Neuronal stem cell (in vitro differentiated cells): Measurements from ENCODE around the gene GPR39.

Experiments used
- DNase-seq: peaks from one replicate; pipeline ENCODE4 v3.0.0-alpha.2; 2013; ENCODE audit warnings: low spot score
- H2AFZ ChIP-seq: one replicate; pipeline ENCODE4 v1.6.1; 2013; ENCODE audit warnings: mild to moderate bottlenecking, low read length, inconsistent platforms
- H2AK5ac ChIP-seq: 2 replicates; pipeline ENCODE4 v1.6.1; 2013; ENCODE audit warnings: low read depth, mild to moderate bottlenecking, inconsistent platforms, low read length, moderate library complexity, mixed read lengths
- H2BK120ac ChIP-seq: 2 replicates; pipeline ENCODE4 v1.6.1; 2013; ENCODE audit warnings: low read depth, mild to moderate bottlenecking, inconsistent platforms, low read length, moderate library complexity, mixed read lengths
- H2BK12ac ChIP-seq: one replicate; pipeline ENCODE4 v1.6.1; 2013; ENCODE audit warnings: low read length, inconsistent platforms
- H2BK15ac ChIP-seq: 2 replicates; pipeline ENCODE4 v1.6.1; 2013; ENCODE audit warnings: mild to moderate bottlenecking, low read length, inconsistent platforms, mixed read lengths
- H2BK5ac ChIP-seq: one replicate; pipeline ENCODE4 v1.6.1; 2013; ENCODE audit warnings: inconsistent platforms, mild to moderate bottlenecking, low read length, moderate library complexity
- H3K14ac ChIP-seq: one replicate; pipeline ENCODE4 v1.6.1; 2013; ENCODE audit warnings: low read length, inconsistent platforms
- H3K18ac ChIP-seq: 2 replicates; pipeline ENCODE4 v1.6.1; 2013; ENCODE audit warnings: low read length, inconsistent platforms
- H3K23ac ChIP-seq: 2 replicates; pipeline ENCODE4 v1.6.1; 2013; ENCODE audit warnings: low read depth, mild to moderate bottlenecking, mixed read lengths, low read length, inconsistent platforms; ENCODE audit not compliant: poor library complexity
- H3K27ac ChIP-seq: replicated peaks from 3 replicates; pipeline ENCODE4 v1.5.1; 2013; ENCODE audit warnings: low read length, inconsistent platforms
- H3K27me3 ChIP-seq, 3 experiments: 2 replicates each; pipeline ENCODE4 v1.6.1; 2013; ENCODE audit warnings: low read length in 3 of 3, mild to moderate bottlenecking in 2 of 3, inconsistent platforms in 1 of 3, low read depth in 1 of 3, mixed read lengths in 1 of 3, moderate library complexity in 1 of 3; ENCODE audit not compliant: control insufficient read depth in 3 of 3, insufficient read depth in 3 of 3
- H3K36me3 ChIP-seq, 2 donors: replicated peaks in 1 of 2; 2 replicates each; pipeline ENCODE4 v1.6.1; 2013; ENCODE audit warnings: low read length in 2 of 2; ENCODE audit not compliant: control insufficient read depth in 2 of 2, insufficient read depth in 2 of 2
- H3K4ac ChIP-seq: 2 replicates; pipeline ENCODE4 v1.6.1; 2013; ENCODE audit warnings: inconsistent platforms, mild to moderate bottlenecking, low read length, moderate library complexity
- H3K4me1 ChIP-seq, 2 donors: 1 replicate in 1 of 2; 2 replicates in 1 of 2; pipeline ENCODE4 v1.6.1; 2013; ENCODE audit warnings: low read length in 2 of 2, low read depth in 1 of 2; ENCODE audit not compliant: control insufficient read depth in 2 of 2, insufficient read depth in 1 of 2
- H3K4me2 ChIP-seq: one replicate; pipeline ENCODE4 v1.6.1; 2013; ENCODE audit warnings: mild to moderate bottlenecking, low read length, inconsistent platforms; ENCODE audit not compliant: insufficient read depth, poor library complexity, severe bottlenecking
- H3K4me3 ChIP-seq, 2 donors: 2 replicates each; pipeline ENCODE4 v1.5.1; 2013; ENCODE audit warnings: low read length in 2 of 2, mild to moderate bottlenecking in 2 of 2, inconsistent platforms in 1 of 2, moderate library complexity in 1 of 2
- H3K79me1 ChIP-seq: one replicate; pipeline ENCODE4 v1.6.1; 2013; ENCODE audit warnings: low read depth, mild to moderate bottlenecking, inconsistent platforms, low read length, moderate library complexity
- H3K9ac ChIP-seq: one replicate; pipeline ENCODE4 v1.6.1; 2013; ENCODE audit warnings: mild to moderate bottlenecking, low read depth, low read length, inconsistent platforms; ENCODE audit not compliant: poor library complexity
- H3K9me3 ChIP-seq, 2 donors: replicated peaks in 1 of 2; 2 replicates each; pipeline versions ENCODE3 to v1.6.1; 2013; ENCODE audit warnings: low read length in 2 of 2, mild to moderate bottlenecking in 2 of 2, inconsistent platforms in 1 of 2, low read depth in 1 of 2, mixed read lengths in 1 of 2, moderate library complexity in 1 of 2; ENCODE audit not compliant: control insufficient read depth in 2 of 2, insufficient read depth in 1 of 2
- H4K8ac ChIP-seq: one replicate; pipeline ENCODE4 v1.6.1; 2013; ENCODE audit warnings: low read depth, mild to moderate bottlenecking, inconsistent platforms, low read length, moderate library complexity
- H4K91ac ChIP-seq: one replicate; pipeline ENCODE4 v1.6.1; 2013; ENCODE audit warnings: low read length, low read depth, mild to moderate bottlenecking, inconsistent platforms; ENCODE audit not compliant: poor library complexity
- WGBS, 2 donors: extraction: QIAGEN DNeasy Blood & Tissue Kit; methylation state at CpG; one replicate each; pipeline ENCODE4 v1.1.7; 2013; ENCODE audit warnings: missing lambda C conversion rate in 2 of 2, mixed read lengths in 1 of 2; ENCODE audit not compliant: insufficient read length in 2 of 2, insufficient replicate concordance in 1 of 2; ENCODE audit errors: extremely low coverage in 2 of 2; 5-methylcytosine and 5-hydroxymethylcytosine counted together

Gene GPR39

GRCh38 chr2:132654968-132655367 lies 238.4 kb downstream of the GPR39 start:
- Histone ChIP-seq H3K4me1 (peaks cover 2 to 11% of the 10 kb centered on the region in 2 donors), H3K27me3 (no peaks in the 10 kb centered on the region), H2BK15ac (no peak overlapping the region), H4K8ac (no peak overlapping the region), H2BK12ac (no peak overlapping the region), H3K4me3 (no peak overlapping the region), H2BK5ac (no peak overlapping the region), H3K23ac (no peak overlapping the region), H3K4ac (no peak overlapping the region), H3K27ac (no peak overlapping the region), H3K18ac (no peak overlapping the region), H3K36me3 (peaks cover 0 to 37% of the 10 kb centered on the region in 2 donors), H3K9ac (no peak overlapping the region), H3K9me3 (no peaks in the 10 kb centered on the region), H2AK5ac (no peak overlapping the region), H3K79me1 (no peaks in the 10 kb centered on the region), H2AFZ (no peak overlapping the region), H2BK120ac (no peak overlapping the region), H3K14ac (no peak overlapping the region), H3K4me2 (no peak overlapping the region), H4K91ac (no peak overlapping the region)
- no CpG with 5 or more reads among the region's 7 CpGs for WGBS, 2 donors
- no peak for DNase-seq

GRCh38 chr2:132656266-132656975 lies 239.8 kb downstream of the GPR39 start:
- Histone ChIP-seq H3K27me3 (no peaks in the 10 kb centered on the region), H2BK120ac (no peak overlapping the region), H2AK5ac (no peak overlapping the region), H3K9me3 (no peaks in the 10 kb centered on the region), H3K4me2 (no peak overlapping the region), H3K18ac (no peak overlapping the region), H2BK12ac (no peak overlapping the region), H2AFZ (no peak overlapping the region), H3K4me1 (peaks cover 2 to 11% of the 10 kb centered on the region in 2 donors), H3K79me1 (no peaks in the 10 kb centered on the region), H4K8ac (no peak overlapping the region), H4K91ac (no peak overlapping the region), H3K23ac (no peak overlapping the region), H3K14ac (no peak overlapping the region), H3K36me3 (peaks cover 0 to 51% of the 10 kb centered on the region in 2 donors), H2BK5ac (no peak overlapping the region), H3K4ac (no peak overlapping the region), H3K4me3 (no peak overlapping the region), H2BK15ac (no peak overlapping the region), H3K9ac (no peak overlapping the region), H3K27ac (no peak overlapping the region)
- no CpG with 5 or more reads among the region's 7 CpGs for WGBS, 2 donors
- no peak for DNase-seq

GRCh38 chr2:132659331-132659730 lies 242.7 kb downstream of the GPR39 start:
- Histone ChIP-seq H3K79me1 (no peaks in the 10 kb centered on the region), H3K9ac (no peak overlapping the region), H3K4me2 (no peak overlapping the region), H2AK5ac (no peak overlapping the region), H3K4me3 (no peak overlapping the region), H2AFZ (no peak overlapping the region), H2BK12ac (no peak overlapping the region), H3K18ac (no peak overlapping the region), H4K91ac (no peak overlapping the region), H2BK120ac (no peak overlapping the region), H3K27ac (no peak overlapping the region), H3K4ac (no peak overlapping the region), H4K8ac (no peak overlapping the region), H3K36me3 (peaks cover 0 to 68% of the 10 kb centered on the region in 2 donors), H3K14ac (no peak overlapping the region), H3K23ac (no peak overlapping the region), H3K27me3 (no peaks in the 10 kb centered on the region), H3K4me1 (peaks cover 0 to 11% of the 10 kb centered on the region in 2 donors), H2BK15ac (no peak overlapping the region), H3K9me3 (no peaks in the 10 kb centered on the region), H2BK5ac (no peak overlapping the region)
- no peak for DNase-seq
- WGBS, 2 donors, result no CpG with 5 or more reads among the region's 3 CpGs

GRCh38 chr2:132662732-132663131 lies 246.1 kb downstream of the GPR39 start:
- no peak overlapping the region for H2BK15ac ChIP-seq
- H3K27me3 ChIP-seq, result peaks cover 0 to 2% (median 0%) of the 10 kb centered on the region in 3 experiments
- no peak overlapping the region for H4K8ac ChIP-seq
- no peak overlapping the region for H3K14ac ChIP-seq
- H3K18ac ChIP-seq, result no peak overlapping the region
- H2BK5ac ChIP-seq, result no peak overlapping the region
- H2BK120ac ChIP-seq, result no peak overlapping the region
- no peak overlapping the region for H2AFZ ChIP-seq
- no peak overlapping the region for H3K23ac ChIP-seq
- no CpG with 5 or more reads among the region's 3 CpGs for WGBS, 2 donors
- no peak overlapping the region for H2BK12ac ChIP-seq
- H3K4me3 ChIP-seq, result no peak overlapping the region
- H3K9ac ChIP-seq, result no peak overlapping the region
- H3K4me1 ChIP-seq, result no peaks in the 10 kb centered on the region
- no peak overlapping the region for H3K27ac ChIP-seq
- no peak overlapping the region for H3K4me2 ChIP-seq
- peaks cover 0 to 96% of the 10 kb centered on the region in 2 donors for H3K36me3 ChIP-seq
- H3K79me1 ChIP-seq, result no peaks in the 10 kb centered on the region
- no peaks in the 10 kb centered on the region for H3K9me3 ChIP-seq
- H4K91ac ChIP-seq, result no peak overlapping the region
- H3K4ac ChIP-seq, result no peak overlapping the region
- no peak for DNase-seq
- H2AK5ac ChIP-seq, result no peak overlapping the region
